Measurements from ENCODE around the gene ORMDL2.
"Not testable (repeated sequence)": the region's sequence is repeated elsewhere in the genome, so short reads cannot be mapped to it uniquely, and the experiment has no call there.

Gene ORMDL2

DNA sequence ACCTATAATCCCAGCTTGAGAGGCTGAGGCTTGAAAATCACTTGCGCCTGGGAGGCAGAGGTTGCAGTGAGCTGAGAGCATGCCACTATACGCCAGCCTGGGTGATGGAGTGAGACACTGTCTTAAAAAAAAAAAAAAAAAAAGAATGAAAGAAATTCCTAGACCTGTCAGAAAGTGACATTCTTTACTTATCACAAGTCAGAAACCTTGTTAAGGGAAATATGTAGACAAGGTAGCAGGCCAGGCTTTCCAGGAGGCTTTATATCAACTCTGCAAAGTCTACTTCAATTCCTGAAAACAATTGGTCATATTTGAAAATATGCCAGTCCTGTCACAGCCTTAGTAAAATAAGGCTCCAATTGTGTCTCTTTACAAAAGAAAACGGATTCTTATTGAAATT lies 44.0 kb downstream of the ORMDL2 start:
- no peak for DNase-seq

DNA sequence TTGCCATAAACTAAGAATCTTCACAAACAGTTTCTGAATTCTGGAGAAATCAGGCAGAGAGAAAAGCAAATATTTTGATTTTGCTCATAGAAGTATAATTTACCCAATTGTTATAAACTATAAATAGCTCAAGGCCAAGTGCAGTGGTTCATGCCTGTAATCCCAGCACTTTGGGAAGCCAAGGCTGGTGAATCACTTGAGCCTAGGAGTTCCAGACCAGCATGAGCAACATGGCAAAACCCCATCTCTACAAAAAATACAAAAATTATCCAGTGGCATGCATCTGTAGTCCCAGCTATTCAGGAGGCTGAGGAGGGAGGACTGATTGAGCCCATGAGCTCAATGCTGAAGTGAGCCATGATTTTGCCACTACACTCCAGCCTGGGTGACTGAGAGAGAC lies 44.4 kb downstream of the ORMDL2 start:
- no peak for DNase-seq

DNA sequence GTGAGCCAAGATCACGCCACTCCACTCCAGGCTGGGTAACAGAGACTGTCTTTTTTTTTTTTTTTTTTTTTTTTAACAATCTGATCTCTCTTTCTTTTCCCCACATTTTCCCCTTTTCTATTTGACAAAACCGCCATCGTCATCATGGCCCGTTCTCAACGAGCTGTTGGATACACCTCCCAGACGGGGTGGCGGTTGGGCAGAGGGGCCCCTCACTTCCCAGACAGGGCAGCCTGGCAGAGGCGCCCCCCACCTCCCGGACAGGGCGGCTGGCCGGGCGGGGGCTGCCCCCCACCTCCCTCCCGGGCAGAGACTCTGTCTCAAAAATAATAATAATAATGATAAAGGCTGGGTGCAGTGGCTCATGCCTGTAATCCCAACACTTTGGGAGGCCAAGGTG lies 45.1 kb downstream of the ORMDL2 start:
- not testable (repeated sequence) for DNase-seq

DNA sequence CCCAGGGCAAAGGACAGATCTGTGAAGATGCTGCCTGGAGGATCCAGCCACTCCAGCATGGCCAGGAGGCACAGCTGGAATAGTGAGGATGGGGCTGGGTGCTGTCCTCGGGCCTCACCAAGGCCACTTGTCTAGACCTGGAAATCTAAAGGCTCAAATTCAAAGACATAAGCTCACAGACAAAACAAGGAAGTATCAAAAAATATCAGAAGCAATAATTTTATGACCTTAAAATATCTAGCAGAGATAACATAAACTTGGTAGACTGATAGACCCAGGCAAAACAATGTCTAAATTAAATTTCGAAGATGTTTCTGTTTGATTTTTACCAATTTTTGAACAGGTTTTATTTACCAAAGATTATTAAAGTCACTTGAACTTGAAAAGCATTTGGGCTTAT lies 47.5 kb downstream of the ORMDL2 start:
- DNase-seq = no peak

DNA sequence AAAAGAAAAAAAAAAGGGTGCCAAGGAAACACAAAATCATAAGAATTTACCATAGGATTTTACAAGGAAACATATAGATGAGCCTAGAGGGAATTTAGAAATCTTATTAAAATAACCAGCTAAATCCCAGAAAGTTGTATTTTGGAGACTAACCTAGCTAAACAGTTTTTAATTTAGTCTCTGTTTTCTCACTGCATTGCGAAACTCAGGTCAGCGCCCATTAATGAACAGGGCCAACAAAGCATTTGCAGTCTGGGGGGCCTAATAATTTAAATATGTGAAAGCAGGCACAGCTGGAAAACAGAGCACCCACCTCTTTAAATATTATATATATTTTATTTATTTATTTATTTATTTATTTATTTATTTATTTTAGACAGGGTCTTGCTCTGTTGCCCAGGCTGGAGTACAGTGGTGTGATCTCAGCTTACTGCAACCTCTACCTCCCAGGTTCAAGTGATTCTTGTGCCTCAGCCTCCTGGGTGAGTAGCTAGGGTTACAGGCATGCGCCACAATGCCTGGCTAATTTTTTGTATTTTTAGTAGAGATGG lies 48.7 kb downstream of the ORMDL2 start:
- DNase-seq = not testable (repeated sequence)
